ENCODE results near the gene UNC5B.
A peak's percentile ranks its signal among the peaks of the same experiment; 100 is the strongest.

The UNC5B gene

DNA sequence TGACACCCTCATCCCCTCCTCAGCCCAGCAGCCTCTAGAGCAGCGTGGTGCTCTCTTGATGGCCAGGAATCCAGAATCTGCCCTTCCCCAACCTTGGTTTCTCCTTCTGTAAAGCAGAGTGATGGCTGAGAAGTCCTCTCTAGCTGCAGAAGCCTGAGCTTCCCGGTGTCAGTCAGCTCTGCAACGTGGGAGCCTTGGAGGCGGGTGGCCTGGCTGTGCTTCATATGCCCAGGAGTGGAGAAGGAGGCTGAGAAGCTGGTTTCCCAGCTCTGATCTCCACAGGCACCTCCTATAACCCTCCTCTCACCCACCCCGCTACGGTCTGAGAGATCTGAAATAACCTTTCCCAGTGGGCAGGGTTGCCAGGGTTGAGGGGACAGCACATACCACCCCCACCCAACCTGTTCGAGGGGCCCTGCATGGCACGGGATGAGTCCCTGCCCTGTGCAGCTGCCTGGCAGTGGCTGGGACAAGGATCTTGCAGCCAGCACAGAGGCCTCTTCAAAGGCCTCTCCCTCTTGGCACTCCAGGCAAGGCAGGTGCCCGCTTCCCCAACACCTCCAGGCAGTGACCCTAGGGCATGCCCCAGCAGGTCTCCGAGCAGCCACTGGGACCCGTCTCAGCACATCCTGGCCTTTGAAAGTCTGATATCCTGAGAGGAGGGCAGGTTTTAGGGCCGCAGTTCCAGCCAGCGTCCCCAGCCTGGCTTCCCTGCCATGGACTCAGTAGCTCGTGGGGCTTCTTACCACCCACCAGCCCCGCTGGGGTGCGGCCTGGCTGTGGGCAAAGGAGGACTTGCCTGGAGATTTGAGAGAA, 88.4 kb downstream of the UNC5B start:
- DNase-seq (ENCODE audit: low spot score): no peak

DNA sequence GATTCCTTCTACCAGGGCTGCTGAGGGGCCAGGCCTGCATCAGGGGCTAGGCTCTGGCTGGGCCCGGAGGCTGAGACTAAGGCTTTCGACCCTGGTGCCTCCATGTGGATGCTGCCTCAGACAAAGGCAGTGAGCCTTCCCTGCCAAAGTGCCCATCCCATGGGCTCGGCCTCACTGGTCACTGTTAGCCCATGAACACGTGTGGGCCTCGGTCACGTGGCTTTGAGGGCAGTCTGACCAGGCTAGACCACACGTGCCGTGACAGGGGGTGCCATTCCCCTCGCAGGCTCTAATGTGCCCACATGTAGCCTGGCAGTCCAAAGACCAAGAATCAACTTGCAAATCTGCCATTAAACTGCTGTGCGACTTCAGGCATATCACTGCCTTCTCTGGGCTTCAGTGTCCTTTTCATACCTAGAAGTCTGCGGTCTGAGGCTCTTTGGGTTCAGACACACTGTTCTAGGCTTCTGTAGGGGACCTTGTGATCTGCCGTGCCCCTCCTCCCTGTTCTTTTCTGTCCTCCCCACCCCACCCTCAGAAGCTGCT, 89.1 kb downstream of the UNC5B start:
- no peak for DNase-seq (ENCODE audit: low spot score)

GRCh38 chr10:71302451-71302850, 90.1 kb downstream of the UNC5B start:
- DNase-seq (ENCODE audit: low spot score): no peak

- peak; percentile 44 for DNase-seq (ENCODE audit: low spot score)
Measured at GRCh38 chr10:71302874-71303568, 90.7 kb downstream of the UNC5B start.

DNA sequence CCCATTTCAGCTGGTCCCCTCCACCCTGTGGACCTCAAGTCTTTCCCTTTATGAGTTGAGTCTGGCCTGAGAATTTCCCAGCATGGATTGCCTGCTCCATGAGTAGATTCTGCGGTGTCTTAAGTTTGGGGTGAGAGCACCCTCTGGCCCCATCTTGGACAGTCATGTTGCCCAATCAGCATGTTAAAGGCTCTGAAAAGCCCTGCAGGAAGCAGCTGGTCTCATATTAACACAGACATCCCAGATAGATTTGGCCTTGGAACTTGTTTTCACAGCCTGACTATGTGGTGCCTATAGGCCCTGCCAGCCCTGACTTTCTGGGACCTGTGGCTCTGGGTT, 91.2 kb downstream of the UNC5B start:
- no peak for DNase-seq (ENCODE audit: low spot score)

DNA sequence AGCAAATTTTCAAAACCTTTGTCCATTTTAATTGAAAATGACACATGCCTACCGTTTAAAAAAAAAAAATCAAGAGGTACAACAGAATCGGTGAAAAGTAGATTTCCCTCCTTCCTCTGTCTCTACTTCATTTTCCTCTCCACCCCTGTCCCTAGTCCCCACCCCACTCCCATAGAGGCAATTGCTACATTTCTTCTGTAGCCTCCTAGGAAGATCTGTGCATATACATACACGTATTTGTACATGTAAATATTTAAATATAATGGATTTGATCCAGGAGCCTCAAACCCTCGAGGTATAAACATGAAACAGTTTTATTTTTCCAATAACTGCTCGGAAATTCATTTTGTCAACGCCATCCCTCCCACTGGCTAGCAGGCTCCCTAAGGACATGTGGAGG, 92.5 kb downstream of the UNC5B start:
- DNase-seq (ENCODE audit: low spot score): no peak

GRCh38 chr10:71306979-71307378, 94.6 kb downstream of the UNC5B start:
- no peak for DNase-seq (ENCODE audit: low spot score)

DNA sequence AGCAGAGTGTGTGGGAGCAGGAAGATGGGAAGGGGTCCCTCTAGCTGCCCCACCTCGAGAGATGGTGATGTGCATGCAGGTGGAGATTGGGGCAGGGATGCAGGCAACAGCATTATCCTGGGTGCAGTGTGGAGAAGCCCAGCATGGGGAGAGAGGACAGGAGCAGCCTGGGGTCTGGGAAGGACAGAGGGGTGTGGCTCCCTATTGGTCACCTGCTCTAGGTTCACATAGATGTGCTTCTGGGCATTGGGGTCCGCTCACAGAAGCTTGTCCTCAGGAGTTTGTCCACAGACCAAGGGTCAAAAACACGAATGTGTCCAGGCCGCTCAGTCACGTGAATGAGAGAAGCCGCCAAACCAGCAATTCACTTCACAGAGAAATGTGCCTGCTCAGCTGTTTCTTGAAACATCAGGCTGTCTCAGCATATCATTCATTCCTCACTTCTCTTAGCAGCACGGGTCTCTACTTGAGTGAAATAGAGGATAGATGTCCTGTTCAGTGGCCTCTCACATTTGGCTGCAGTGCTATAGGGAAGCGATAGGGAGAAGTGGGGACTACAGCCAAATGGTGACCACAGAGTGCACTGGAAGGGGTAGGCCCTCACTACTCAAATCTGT, 95.2 kb downstream of the UNC5B start:
- no peak for DNase-seq (ENCODE audit: low spot score)

DNA sequence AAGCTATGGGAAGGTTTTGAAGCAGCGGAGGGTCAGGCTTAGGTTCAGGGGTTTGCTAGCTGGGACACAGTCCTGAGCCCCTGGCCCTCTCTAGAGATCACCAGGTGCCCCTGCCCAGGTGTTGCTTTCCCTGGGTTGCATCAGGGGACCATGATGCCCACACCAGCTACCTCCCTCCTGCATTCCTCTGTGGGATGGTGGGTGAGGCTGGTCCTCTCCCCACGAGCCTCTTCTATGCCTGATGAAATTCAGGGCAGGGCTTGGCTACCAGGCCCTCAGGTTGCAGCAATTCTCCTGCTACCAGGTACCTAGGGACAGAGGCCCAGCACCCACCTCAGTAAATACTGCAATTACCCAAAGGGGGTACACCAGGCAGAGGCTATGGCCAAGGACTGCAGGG, 95.9 kb downstream of the UNC5B start:
- DNase-seq (ENCODE audit: low spot score): no peak

DNA sequence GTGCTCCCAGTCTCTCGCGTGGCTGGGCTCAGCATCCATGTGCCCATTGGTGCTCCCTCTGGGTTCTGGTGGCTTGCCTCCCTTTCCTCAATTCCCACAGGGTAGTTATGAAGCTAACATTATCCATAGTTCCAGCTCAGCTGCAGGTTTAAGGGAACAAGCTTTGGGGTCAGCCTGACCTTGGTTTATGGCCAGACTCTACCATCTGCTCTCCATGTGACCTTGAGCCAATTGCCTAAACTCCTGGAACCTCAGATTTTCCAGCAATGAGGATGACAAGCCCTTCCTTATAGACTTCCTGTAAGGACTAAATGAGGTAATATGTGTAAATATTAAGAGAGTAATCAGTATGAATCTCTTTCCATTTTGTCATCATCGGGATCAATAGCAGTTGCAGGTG, 96.6 kb downstream of the UNC5B start:
- DNase-seq (ENCODE audit: low spot score): no peak

DNA sequence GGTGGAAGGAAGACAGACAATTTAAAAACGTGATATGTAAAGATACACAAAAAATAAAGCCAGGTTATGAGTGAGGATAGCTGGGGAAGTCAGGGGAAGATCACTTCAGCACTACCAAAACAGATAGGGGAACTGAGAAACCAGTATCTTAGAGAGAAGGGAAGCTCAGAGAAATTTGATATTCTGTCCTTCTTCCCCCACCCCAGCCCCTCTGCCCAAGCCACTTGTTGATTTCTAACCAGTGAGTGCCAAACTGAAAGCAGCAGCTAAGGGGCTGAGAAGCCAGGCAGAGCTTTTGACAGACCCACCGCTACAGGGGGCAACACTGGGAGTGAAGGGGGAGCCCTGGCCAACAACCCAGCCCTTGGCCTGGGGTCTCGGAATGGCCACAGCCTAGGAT, 97.5 kb downstream of the UNC5B start:
- DNase-seq (ENCODE audit: low spot score): no peak

DNA sequence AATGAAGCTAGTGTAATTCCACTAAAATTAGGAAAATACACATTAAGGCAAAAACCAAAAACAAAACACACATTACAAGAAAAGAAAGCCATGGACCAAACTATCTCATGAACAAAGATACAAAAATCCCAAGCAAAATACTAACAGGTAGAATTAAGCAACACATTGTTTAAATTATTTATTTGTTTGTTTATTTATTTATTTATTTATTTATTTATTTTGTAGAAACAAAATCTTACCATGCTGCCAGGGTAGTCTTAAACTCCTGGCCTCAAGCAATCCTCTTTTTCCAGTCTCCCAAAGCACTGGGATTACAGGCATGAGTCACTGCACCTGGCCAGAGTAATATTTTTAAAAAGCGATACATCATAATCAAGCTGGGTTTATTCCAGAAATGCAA, 99.8 kb downstream of the UNC5B start:
- no peak for DNase-seq (ENCODE audit: low spot score)

GRCh38 chr10:71312811-71313789, 100.7 kb downstream of the UNC5B start:
- DNase-seq (ENCODE audit: low spot score): no peak

DNA sequence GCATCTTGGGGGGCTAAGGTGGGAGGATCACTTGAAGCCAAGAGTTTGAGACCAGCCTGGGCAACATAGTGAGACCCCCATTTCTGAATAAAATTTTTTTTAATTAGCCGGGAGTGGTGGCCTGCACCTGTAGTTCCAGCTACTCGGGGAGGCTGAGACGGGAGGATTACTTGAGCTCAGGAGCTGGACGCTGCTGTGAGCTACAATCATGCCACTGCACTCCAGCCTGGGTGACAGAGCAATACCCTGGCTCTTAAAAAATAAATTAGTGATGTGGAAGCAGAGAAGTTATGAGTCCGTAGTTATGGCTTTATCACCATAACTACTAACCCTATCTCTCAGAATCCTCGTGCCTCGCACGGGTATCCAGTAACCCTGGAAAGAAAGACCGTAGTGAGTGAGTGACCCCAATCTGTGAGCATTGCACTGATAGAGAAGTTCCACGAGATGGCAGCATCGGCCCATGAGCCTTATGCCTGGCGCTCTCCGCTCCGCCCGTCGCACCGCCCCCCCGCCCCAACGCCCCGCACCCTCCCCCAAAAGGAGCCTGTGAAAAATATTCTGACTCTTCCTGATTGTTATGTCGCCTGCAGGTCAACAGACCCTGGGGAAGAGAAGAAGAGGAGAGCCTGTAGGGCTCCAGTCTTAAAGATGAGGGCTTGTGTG, 101.8 kb downstream of the UNC5B start:
- DNase-seq (ENCODE audit: low spot score): peak; percentile 48

DNA sequence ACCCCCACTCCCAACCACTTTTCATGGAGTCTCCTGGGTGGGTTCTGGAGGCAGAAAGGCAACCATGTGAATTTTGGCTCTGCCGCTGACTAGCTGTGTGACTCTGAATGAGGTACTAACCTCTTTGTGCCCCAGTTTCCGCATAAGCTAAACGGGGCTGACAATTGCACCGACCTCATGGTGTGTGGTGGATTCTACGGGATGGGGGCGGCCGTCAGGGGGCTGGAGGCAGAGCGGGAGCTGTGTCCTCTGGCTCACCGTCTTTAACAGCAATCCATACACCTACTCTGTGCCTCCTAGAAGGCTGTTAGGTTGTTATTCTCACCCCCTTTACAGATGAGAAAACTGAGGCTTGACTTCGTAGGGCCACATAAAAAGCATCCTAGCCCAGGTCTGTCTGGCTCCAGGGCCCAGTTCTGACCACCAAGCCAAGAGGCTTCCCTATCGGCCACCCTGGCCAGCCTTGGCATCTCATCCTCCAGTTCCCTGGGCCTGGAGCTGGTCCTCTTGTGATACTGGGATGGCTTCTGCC, 102.4 kb downstream of the UNC5B start:
- DNase-seq (ENCODE audit: low spot score): no peak

GRCh38 chr10:71316056-71316785, 103.9 kb downstream of the UNC5B start:
- no peak for DNase-seq (ENCODE audit: low spot score)

DNA sequence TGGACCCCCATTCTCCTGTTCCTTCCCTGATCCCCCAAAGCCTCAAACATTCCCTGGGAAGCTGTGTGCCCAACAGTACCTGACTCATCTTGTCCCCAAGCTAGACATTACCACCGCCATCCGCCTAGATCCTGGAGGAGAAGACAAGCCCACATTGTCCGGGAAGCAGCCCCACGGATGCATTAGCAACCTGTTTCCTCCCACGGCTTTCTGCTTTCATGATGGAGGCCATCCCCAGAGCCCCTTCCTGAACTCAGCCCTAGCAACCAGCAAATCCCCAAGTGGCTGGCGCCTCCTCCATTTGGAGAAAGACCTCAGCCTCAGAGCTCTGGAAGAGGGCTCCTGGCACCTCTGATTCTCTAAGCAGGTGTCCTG, 104.4 kb downstream of the UNC5B start:
- no peak for DNase-seq (ENCODE audit: low spot score)

- no peak for DNase-seq (ENCODE audit: low spot score)
Measured at GRCh38 chr10:71317739-71318138, 105.4 kb downstream of the UNC5B start.

- peak; percentile 65 for DNase-seq (ENCODE audit: low spot score)
Measured at GRCh38 chr10:71319042-71319799, 106.9 kb downstream of the UNC5B start, which contains the start of gene SLC29A3. SLC29A3 (plus strand) TSS chr10:71319259; CDS start chr10:71319310, 51 bp downstream.

All from HuH-7.5 (cell line).